PFSK-1 (cell line): ENCODE results near the gene RPS6KC1.

Source experiments
- FOXP2 ChIP-seq: optimal IDR thresholded peaks from 2 replicates; pipeline ENCODE3; 2011; ENCODE audit warnings: borderline replicate concordance, control low read depth, inconsistent platforms; ENCODE audit not compliant: insufficient read depth; ENCODE audit errors: extremely low read length, extremely low read depth
- POLR2AphosphoS5 ChIP-seq: IDR thresholded peaks from 2 replicates; pipeline ENCODE4 v1.6.1; 2012; ENCODE audit warnings: low read depth, mild to moderate bottlenecking, control low read depth, low read length, moderate library complexity
- SIN3A ChIP-seq: IDR thresholded peaks from 2 replicates; pipeline ENCODE4 v1.6.1; 2012; ENCODE audit warnings: mild to moderate bottlenecking, low read length, moderate library complexity, borderline replicate concordance; ENCODE audit not compliant: insufficient read depth
- TAF1 ChIP-seq: IDR thresholded peaks from 2 replicates; pipeline ENCODE4 v1.6.1; 2012; ENCODE audit warnings: low read length, control low read depth, borderline replicate concordance; ENCODE audit not compliant: insufficient read depth
- TF ChIP-seq, protein P1 (sequence below), 2 experiments: IDR thresholded peaks; 2 replicates each; pipeline versions ENCODE4 v1.6.1 to v1.8.0; 2011 to 2012; ENCODE audit warnings: low read depth in 2 of 2, low read length in 2 of 2, control low read depth in 1 of 2, inconsistent platforms in 1 of 2, mild to moderate bottlenecking in 1 of 2, moderate library complexity in 1 of 2; ENCODE audit not compliant: insufficient read depth in 1 of 2

RPS6KC1 gene

DNA sequence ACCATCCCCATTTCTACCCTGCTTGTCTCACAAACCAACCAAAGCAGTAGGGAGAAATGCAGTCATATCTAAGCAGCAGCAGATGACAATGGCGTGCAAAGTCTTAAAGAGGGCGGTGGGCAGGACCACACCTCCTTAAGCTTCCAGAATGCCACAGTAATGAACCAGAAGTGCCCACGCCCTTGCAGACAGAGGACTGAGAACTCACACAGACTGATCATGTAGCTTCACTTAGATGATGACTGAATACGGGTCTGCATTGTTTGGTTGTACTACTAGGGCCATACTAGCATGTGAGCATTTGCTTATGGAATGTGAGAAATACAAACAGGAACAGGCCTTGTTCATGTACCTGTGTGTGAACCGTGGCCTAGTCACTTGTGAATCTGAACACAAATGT is 246.0 kb downstream of the RPS6KC1 start:
- TF ChIP-seq, protein P1, sequence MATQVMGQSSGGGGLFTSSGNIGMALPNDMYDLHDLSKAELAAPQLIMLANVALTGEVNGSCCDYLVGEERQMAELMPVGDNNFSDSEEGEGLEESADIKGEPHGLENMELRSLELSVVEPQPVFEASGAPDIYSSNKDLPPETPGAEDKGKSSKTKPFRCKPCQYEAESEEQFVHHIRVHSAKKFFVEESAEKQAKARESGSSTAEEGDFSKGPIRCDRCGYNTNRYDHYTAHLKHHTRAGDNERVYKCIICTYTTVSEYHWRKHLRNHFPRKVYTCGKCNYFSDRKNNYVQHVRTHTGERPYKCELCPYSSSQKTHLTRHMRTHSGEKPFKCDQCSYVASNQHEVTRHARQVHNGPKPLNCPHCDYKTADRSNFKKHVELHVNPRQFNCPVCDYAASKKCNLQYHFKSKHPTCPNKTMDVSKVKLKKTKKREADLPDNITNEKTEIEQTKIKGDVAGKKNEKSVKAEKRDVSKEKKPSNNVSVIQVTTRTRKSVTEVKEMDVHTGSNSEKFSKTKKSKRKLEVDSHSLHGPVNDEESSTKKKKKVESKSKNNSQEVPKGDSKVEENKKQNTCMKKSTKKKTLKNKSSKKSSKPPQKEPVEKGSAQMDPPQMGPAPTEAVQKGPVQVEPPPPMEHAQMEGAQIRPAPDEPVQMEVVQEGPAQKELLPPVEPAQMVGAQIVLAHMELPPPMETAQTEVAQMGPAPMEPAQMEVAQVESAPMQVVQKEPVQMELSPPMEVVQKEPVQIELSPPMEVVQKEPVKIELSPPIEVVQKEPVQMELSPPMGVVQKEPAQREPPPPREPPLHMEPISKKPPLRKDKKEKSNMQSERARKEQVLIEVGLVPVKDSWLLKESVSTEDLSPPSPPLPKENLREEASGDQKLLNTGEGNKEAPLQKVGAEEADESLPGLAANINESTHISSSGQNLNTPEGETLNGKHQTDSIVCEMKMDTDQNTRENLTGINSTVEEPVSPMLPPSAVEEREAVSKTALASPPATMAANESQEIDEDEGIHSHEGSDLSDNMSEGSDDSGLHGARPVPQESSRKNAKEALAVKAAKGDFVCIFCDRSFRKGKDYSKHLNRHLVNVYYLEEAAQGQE (IDR thresholded peaks at IDR 0.05; ENCODE audit: insufficient read depth in 1 of 2, low read depth in 2 of 2, low read length in 2 of 2): no peak
- no peak for TF ChIP-seq SIN3A
- TF ChIP-seq POLR2AphosphoS5: no peak
- no peak for TF ChIP-seq TAF1
- no peak for TF ChIP-seq FOXP2

DNA sequence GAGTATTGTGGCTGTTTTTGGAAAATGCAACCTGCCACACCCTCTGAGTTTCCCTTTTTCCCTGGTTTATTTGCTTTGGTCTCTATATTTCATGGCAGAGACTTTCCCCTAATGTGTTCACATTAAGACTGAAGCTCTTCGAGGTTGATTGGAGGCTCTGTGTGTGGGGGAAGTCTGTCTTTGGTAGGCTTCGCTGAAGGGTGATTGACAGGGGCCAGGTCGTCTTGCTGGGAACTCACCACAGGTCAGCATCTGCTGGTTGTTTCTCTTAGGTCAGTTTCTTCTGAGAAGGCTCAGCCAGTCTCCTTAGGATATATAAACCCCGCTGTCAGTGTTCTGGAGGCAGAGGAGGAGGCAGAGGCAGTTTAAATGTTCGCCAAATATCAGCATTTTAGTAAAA is 249.4 kb downstream of the RPS6KC1 start:
- TF ChIP-seq TAF1 (no peak), FOXP2 (no peak), SIN3A (no peak), POLR2AphosphoS5 (no peak)
- TF ChIP-seq, protein P1 (IDR thresholded peaks at IDR 0.05; ENCODE audit: insufficient read depth in 1 of 2, low read depth in 2 of 2, low read length in 2 of 2): no peak

DNA sequence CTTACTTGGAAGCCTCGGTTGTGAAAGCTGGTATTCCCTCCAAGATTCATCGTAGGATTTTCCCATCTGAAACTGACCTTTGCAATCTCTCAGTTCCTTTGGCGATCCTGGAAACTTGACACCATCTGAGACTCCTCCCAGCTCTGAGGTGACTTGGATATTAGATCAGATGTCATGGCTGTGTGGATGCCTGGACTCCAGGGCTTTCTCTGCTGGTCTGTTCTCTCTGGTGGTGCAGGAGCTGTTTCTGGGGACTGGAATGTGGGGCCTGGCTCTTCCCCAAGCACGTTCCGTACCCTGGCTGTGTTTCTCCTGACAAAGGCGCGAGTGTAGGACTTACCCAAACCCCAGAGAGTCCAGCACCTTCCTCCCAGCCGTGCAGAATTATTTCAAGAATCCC is 252.2 kb downstream of the RPS6KC1 start:
- TF ChIP-seq, protein P1 (IDR thresholded peaks at IDR 0.05; ENCODE audit: insufficient read depth in 1 of 2, low read depth in 2 of 2, low read length in 2 of 2): no peak
- TF ChIP-seq TAF1: no peak
- TF ChIP-seq FOXP2: no peak
- no peak for TF ChIP-seq SIN3A
- no peak for TF ChIP-seq POLR2AphosphoS5

DNA sequence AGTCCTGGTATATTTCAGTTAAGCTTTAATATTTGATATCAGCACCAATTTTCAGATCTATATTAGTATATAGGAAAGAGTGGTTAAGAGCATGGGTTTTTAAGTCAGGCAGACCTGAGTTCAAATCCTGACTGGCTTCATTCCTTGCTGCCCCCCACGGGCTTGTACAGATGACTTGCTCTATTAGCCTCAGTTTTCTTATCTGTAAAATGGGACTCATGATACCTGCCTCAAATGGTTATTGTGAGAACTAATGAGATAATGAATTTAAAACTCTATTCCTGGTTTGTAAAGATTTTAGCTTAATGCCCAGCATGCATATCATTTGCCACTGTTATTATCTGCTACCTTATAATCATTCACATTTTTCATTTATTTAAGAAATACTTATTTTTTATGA is 264.5 kb downstream of the RPS6KC1 start:
- TF ChIP-seq, protein P1 (IDR thresholded peaks at IDR 0.05; ENCODE audit: insufficient read depth in 1 of 2, low read depth in 2 of 2, low read length in 2 of 2): no peak
- no peak for TF ChIP-seq SIN3A
- no peak for TF ChIP-seq TAF1
- no peak for TF ChIP-seq FOXP2
- TF ChIP-seq POLR2AphosphoS5: no peak
